HG02852 (cell line): ENCODE measurements around the gene OBSCN.

Experiments
- ATAC-seq: cut with Tn5 transposase; IDR thresholded peaks from one replicate; pipeline ENCODE4 v1.9.1; 2021; ENCODE audit warnings: mild to moderate bottlenecking, moderate library complexity; ENCODE audit not compliant: unreplicated experiment

The OBSCN gene

GRCh38 chr1:228316589-228317387, 108.9 kb downstream of the OBSCN start:
- ATAC-seq: no peak

DNA sequence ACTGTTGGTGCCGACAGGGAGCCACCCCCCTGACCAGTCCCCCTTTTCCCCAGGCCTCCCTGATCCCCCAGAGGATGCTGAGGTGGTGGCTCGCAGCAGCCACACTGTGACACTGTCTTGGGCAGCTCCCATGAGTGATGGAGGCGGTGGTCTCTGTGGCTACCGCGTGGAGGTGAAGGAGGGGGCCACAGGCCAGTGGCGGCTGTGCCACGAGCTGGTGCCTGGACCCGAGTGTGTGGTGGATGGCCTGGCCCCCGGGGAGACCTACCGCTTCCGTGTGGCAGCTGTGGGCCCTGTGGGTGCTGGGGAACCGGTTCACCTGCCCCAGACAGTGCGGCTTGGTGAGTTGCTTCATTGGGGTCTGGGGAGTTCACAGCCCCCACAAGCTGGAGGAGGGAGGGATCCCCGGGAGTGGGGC, 109.6 kb downstream of the OBSCN start:
- no peak for ATAC-seq

GRCh38 chr1:228317891-228318810, 110.3 kb downstream of the OBSCN start:
- ATAC-seq: no peak

DNA sequence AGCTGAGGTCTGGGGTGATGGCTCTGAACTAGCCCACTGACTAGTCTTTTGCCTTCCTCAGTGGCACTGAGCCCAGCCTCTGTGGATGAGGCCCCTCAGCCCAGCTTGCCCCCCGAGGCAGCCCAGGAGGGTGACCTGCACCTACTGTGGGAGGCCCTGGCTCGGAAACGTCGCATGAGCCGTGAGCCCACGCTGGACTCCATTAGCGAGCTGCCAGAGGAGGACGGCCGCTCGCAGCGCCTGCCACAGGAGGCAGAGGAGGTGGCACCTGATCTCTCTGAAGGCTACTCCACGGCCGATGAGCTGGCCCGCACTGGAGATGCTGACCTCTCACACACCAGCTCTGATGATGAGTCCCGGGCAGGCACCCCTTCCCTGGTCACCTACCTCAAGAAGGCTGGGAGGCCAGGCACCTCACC, 111.0 kb downstream of the OBSCN start:
- no peak for ATAC-seq

DNA sequence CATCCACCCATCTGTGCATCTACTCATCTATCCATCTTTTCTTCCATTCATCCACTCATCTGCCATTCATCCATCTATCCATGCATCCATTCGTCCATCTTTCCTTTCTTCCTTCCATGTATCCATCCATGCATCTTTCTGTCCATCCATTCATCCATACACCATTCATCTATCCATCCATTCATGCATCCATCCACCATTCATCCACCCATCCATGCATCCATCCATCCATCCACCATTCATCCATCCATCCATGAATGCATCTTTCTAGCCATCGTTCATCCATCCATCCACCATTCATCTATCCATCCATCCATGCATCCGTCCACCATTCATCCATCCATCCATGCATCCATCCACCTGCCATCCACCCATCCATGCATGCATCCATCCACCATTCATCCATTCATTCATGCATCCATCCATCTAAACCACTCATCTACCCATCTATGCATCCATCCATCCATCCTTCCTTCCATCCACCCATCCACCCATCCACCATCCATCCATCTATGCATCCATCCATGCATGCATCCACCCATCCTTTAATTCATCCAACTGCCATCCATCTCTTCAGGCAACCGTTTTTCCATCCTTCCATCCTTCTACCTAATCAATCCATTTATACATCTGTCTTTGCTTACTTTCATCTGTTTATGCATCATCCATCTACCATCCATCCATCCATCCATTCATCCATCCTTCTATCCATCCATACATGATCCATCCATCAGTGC, 111.7 kb downstream of the OBSCN start:
- ATAC-seq: no peak

DNA sequence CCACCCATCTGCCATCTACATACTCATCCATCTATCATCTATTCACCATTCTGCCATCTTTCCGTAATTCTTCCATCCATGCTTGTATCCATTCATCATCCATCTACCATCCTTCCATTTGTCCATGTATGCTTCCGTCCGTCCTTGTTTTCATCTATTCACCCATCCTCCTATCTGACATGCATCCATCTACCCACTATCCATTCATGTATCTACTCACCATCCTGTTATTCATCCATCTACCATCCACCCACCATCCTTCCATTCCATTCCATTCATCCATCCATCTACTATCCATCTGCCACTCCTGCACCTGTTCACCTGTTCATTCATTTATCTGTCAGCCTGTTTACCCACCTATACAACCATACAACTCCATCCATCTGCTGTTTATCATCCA, 112.5 kb downstream of the OBSCN start:
- ATAC-seq: no peak

- ATAC-seq: no peak
Measured at GRCh38 chr1:228321435-228321834, 113.6 kb downstream of the OBSCN start.

GRCh38 chr1:228321895-228322294, 114.1 kb downstream of the OBSCN start:
- no peak for ATAC-seq

GRCh38 chr1:228323401-228323800, 115.6 kb downstream of the OBSCN start:
- no peak for ATAC-seq

- ATAC-seq: no peak
Measured at GRCh38 chr1:228325267-228325666, 117.4 kb downstream of the OBSCN start.

DNA sequence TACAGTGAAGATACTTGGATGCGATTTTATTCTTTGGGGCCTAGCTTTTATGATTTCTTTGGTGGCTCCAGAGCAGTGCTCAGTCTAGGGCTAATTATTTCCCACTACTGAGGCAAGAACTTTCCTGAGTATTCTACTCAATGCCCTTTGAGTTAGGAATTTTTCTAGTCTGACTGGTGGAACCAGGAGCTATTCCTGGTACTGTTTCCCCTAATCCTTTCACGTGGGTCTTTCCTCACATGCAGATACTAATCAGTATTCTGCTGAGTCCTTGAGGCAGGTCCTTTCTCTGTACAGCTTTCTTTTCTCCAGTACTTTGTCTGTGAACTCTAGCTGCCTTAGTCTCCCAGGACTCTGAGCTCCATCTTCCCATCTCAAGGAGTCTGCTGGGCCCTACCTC, 122.0 kb downstream of the OBSCN start:
- no peak for ATAC-seq

DNA sequence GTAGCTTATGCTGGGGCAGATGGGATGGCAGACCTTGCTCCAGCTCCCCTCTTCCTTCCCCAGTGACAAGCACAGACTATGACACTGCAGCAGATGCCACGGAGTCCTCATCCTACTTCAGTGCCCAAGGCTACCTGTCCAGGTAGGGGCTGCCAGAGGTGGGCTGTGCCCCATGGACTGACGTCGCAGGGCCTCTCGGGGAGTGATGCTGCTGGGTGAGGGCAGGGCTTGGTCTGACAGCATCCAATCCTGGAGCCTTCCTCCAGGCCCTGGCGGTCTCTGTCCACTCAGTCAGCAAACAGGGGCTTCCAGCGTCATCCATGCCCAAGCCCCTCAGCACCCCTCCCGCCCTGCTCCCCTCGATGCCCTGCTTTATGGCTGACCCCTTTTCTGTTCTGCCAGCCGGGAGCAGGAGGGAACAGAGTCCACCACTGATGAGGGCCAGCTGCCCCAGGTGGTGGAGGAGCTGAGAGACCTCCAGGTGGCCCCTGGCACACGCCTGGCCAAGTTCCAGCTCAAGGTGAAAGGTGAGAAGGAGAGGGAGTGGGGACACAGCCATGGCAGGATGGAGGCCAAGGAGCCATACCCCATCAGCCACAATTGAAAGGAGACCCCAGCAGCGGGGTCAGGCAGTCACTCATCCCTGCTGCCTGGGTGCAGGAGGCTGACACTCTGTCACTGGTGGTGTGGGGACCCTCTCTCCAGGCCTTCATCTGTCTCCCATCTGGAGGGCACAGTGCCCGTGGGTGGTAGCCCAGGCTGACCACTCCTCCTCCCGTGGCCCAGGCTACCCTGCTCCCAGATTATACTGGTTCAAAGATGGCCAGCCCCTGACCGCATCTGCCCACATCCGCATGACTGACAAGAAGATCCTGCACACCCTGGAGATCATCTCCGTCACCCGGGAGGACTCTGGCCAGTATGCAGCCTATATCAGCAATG, 125.2 kb downstream of the OBSCN start:
- no peak for ATAC-seq

- ATAC-seq: no peak
Measured at GRCh38 chr1:228333739-228334115, 125.9 kb downstream of the OBSCN start.

- no peak for ATAC-seq
Measured at GRCh38 chr1:228334226-228334935, 126.5 kb downstream of the OBSCN start.

DNA sequence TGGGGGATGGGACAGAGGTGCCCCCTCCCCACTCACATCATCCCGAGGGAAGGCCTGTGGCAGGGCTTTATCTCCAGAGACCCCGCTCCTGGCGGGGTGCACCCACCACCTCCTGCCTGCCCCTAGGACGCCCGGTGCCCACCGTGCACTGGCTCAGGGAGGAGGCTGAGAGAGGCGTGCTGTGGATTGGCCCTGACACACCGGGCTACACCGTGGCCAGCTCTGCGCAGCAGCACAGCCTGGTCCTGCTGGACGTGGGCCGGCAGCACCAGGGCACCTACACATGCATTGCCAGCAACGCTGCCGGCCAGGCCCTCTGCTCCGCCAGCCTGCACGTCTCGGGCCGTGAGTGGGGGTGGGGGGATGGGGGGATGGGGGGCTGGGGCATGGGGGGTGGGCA, 127.1 kb downstream of the OBSCN start:
- ATAC-seq: no peak

DNA sequence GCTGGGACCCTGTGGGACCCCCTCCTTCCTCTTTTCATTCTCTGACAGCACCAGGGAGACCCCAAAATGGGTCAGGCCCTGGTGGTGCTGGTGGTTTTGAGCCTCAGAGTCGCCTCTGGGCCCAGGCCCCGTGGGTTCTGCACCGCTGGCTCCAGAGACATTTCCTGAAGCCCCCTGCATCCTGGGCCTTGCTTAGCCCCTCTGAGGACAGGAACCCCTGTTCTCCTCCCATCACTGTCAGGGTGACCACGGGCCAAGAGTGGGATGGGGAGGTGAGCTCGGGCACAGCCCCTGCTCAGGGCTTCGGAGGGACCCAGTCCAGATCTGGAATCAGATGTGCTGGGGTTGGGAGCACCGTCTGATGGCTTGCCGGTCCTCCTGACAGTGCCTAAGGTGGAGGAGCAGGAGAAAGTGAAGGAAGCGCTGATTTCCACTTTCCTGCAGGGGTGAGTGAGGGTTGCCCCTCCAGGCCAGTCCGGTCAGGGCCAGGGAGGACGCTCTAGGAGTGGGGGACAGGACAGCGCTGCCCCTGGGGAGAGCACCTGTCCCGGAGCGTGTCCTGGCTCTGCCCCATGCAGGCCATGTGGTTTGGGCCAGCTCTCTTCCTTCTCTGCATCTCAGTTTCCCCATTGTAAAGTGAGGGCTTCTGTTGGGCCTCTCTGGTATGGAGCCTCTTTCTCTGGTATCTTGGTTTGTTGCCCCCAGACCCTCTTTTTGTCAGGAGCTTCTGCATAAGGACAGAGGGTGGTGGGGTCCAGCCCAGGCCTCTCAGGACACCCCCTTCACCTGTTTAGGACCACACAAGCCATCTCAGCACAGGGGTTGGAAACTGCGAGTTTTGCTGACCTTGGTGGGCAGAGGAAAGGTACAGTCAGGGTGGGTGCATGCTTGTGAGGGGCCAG, 127.8 kb downstream of the OBSCN start:
- no peak for ATAC-seq

GRCh38 chr1:228336308-228337030, 128.6 kb downstream of the OBSCN start:
- ATAC-seq: no peak

DNA sequence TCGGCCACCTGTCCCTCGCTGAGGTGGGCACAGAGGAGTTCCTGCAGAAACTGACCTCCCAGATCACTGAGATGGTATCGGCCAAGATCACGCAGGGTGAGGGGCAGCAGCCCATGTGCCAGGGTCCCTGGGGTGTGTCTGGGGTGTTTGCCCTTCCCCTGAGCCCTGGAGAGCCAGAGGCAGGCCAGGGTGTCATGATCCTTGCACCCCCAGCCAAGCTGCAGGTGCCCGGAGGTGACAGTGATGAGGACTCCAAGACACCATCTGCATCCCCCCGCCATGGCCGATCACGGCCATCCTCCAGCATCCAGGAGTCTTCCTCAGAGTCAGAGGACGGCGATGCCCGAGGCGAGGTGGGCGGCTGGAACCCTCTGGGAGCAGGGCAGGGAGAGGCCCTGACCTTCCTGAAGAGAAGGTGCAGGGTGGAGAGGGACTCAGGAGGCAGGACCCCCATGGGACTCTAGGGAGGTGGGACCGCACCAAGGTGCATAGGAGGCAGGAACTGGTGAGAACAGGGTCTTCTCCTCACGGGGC, 129.3 kb downstream of the OBSCN start:
- no peak for ATAC-seq
